ENCODE measurements around the gene KDM7A.

DNA sequence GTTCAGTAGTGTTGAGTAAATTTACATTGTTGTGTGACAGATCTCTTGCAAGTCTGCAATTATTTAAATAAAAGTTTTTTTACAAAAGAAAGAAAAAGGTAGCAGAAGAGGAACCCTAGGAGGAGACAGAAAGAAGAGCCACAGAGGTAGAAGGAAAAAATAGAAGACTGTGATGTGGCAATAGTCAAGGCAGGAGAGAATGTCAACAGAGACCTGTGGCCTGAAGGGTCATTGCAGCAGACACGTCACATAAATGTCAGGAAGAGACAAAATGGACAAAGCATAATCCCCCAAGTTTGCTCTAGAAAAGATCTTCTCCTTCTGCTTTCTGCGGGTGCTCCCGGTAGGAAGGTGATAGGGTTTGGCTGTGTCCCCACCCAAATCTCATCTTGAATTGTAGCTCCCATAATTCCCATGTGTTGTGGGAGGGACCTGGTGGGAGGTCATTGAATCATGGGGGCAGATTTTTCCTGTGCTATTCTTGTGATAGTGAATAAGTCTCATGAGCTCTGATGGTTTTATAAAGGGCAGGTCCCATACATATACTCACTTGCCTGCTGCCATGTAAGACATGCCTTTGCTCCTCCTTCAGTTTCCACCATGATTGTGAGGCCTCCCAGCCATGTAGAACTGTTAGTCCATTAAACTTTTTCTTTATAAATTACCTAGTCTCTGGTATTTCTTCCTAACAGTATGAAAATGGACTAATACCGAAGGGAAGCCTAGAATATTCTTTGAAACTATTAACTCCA, 41.1 kb upstream of the KDM7A start:
- TF ChIP-seq, protein P1, sequence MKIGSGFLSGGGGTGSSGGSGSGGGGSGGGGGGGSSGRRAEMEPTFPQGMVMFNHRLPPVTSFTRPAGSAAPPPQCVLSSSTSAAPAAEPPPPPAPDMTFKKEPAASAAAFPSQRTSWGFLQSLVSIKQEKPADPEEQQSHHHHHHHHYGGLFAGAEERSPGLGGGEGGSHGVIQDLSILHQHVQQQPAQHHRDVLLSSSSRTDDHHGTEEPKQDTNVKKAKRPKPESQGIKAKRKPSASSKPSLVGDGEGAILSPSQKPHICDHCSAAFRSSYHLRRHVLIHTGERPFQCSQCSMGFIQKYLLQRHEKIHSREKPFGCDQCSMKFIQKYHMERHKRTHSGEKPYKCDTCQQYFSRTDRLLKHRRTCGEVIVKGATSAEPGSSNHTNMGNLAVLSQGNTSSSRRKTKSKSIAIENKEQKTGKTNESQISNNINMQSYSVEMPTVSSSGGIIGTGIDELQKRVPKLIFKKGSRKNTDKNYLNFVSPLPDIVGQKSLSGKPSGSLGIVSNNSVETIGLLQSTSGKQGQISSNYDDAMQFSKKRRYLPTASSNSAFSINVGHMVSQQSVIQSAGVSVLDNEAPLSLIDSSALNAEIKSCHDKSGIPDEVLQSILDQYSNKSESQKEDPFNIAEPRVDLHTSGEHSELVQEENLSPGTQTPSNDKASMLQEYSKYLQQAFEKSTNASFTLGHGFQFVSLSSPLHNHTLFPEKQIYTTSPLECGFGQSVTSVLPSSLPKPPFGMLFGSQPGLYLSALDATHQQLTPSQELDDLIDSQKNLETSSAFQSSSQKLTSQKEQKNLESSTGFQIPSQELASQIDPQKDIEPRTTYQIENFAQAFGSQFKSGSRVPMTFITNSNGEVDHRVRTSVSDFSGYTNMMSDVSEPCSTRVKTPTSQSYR (CRISPR knock-in tag; IDR thresholded peaks at IDR 0.05): no peak
- TF ChIP-seq CTCF (IDR thresholded peaks at IDR 0.05): no peak
- no peak for TF ChIP-seq SMAD3 (CRISPR knock-in tag; IDR thresholded peaks at IDR 0.05; ENCODE audit: borderline replicate concordance)
- TF ChIP-seq ZNF121 (CRISPR knock-in tag; IDR thresholded peaks at IDR 0.05): no peak
- TF ChIP-seq, protein P2, sequence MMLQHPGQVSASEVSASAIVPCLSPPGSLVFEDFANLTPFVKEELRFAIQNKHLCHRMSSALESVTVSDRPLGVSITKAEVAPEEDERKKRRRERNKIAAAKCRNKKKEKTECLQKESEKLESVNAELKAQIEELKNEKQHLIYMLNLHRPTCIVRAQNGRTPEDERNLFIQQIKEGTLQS (CRISPR knock-in tag; conservative IDR thresholded peaks at IDR 0.05): no peak
- no peak for TF ChIP-seq ZNF263 (CRISPR knock-in tag; IDR thresholded peaks at IDR 0.05; ENCODE audit: low read depth)
- TF ChIP-seq MXD4 (CRISPR knock-in tag; IDR thresholded peaks at IDR 0.05; ENCODE audit: borderline replicate concordance): no peak
- TF ChIP-seq, protein P3, sequence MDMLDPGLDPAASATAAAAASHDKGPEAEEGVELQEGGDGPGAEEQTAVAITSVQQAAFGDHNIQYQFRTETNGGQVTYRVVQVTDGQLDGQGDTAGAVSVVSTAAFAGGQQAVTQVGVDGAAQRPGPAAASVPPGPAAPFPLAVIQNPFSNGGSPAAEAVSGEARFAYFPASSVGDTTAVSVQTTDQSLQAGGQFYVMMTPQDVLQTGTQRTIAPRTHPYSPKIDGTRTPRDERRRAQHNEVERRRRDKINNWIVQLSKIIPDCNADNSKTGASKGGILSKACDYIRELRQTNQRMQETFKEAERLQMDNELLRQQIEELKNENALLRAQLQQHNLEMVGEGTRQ (CRISPR knock-in tag; IDR thresholded peaks at IDR 0.05): no peak
- TF ChIP-seq, protein P4, sequence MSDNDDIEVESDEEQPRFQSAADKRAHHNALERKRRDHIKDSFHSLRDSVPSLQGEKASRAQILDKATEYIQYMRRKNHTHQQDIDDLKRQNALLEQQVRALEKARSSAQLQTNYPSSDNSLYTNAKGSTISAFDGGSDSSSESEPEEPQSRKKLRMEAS (CRISPR knock-in tag; IDR thresholded peaks at IDR 0.05): no peak
